Lung (tissue), 12 donors: Measurements from ENCODE around the gene DHFR. TPM values are rescaled to one million over a fixed set of nuclear protein-coding genes. Genes with fewer than 3 reads are reported as not detected.

ENCODE experiments used
- ATAC-seq: fragments of 200-7000 bp; cut with Tn5 transposase; one replicate; pipeline ENCODE4 v1.9.1; 2020; ENCODE audit warnings: moderate number of reproducible peaks; ENCODE audit not compliant: insufficient read depth, low FRiP score
- DNase-seq, 3 donors: peaks; one replicate each; pipeline ENCODE4 v3.0.0-alpha.2; 2013 to 2017
- H3K27ac ChIP-seq, 2 donors: one replicate each; pipeline ENCODE4 v1.5.1; 2013; ENCODE audit warnings: mild to moderate bottlenecking in 2 of 2, moderate library complexity in 2 of 2, control low read depth in 1 of 2, inconsistent platforms in 1 of 2, low read depth in 1 of 2, low read length in 1 of 2
- H3K27me3 ChIP-seq, 3 donors: one replicate each; pipeline ENCODE4 v1.5.1; 2013; ENCODE audit warnings: low read length in 2 of 3; ENCODE audit not compliant: control insufficient read depth in 3 of 3, insufficient read depth in 3 of 3
- H3K36me3 ChIP-seq, 4 donors: one replicate each; pipeline ENCODE4 v1.5.1; 2013; ENCODE audit warnings: low read length in 4 of 4, mild to moderate bottlenecking in 1 of 4, moderate library complexity in 1 of 4; ENCODE audit not compliant: control insufficient read depth in 4 of 4, insufficient read depth in 4 of 4
- H3K4me1 ChIP-seq, 5 donors: one replicate each; pipeline ENCODE4 v1.5.1; 2013; ENCODE audit warnings: low read length in 5 of 5, mild to moderate bottlenecking in 2 of 5, moderate library complexity in 1 of 5; ENCODE audit not compliant: control insufficient read depth in 5 of 5, insufficient read depth in 5 of 5
- H3K4me3 ChIP-seq: one replicate; pipeline ENCODE4 v1.5.1; 2013; ENCODE audit warnings: mild to moderate bottlenecking, control low read depth, moderate library complexity
- H3K9ac ChIP-seq, 2 donors: one replicate each; pipeline ENCODE4 v1.5.1; 2013; ENCODE audit warnings: low read length in 2 of 2, control low read depth in 1 of 2; ENCODE audit not compliant: insufficient read depth in 1 of 2
- H3K9me3 ChIP-seq, 4 donors: one replicate each; pipeline ENCODE4 v1.5.1; 2013; ENCODE audit warnings: low read length in 3 of 4, mild to moderate bottlenecking in 1 of 4, moderate library complexity in 1 of 4; ENCODE audit not compliant: control insufficient read depth in 4 of 4, insufficient read depth in 3 of 4
- CTCF ChIP-seq: IDR thresholded peaks from 2 replicates; pipeline ENCODE4 v1.5.1; 2012; ENCODE audit warnings: mild to moderate bottlenecking; ENCODE audit errors: control extremely low read depth, extremely low read depth
- WGBS, 2 donors: extraction: QIAGEN DNeasy Blood & Tissue Kit; methylation state at CpG; one replicate each; pipeline ENCODE4 v1.1.7; 2013; 5-methylcytosine and 5-hydroxymethylcytosine counted together
- polyA plus RNA-seq, 2 donors: library from polyadenylated mRNA; stranded (reverse); fragments of 200-250 nt; gene quantifications; one replicate each; pipeline ENCODE4 v1.2.1, GENCODE V29; 2013
- total RNA-seq, 2 donors: library from RNA; depleted of rRNA in 1 of 2; stranded (reverse); fragments of >200 nt in 1 of 2; gene quantifications; one replicate each; pipeline ENCODE4 v1.2.1, GENCODE V29; 2014 to 2021
- donor health status: control.
- donor health status: control.
- donor health status: Bipolar disorder and iron deficiency.
- donor health status: healthy.
- donor health status: DM: yes; HTN: yes; CAD: no.

Gene DHFR
- total and polyA plus RNA-seq, 4 donors, result 8.1 to 16.0 (median 12.2) TPM

GRCh38 chr5:80609692-80610091, 45.1 kb downstream of the DHFR start:
- DNase-seq (no peak), ATAC-seq (no peak)
- H3K27me3 ChIP-seq, result no peaks in the 10 kb centered on the region
- H3K36me3 ChIP-seq, result no peaks in the 10 kb centered on the region
- WGBS, 2 donors, result 81 to 90% methylated on average over 1 of the region's 1 CpG
- H3K9ac ChIP-seq, result no peak overlapping the region
- H3K27ac ChIP-seq, result no peak overlapping the region
- peaks cover 0 to 5% (median under 1%) of the 10 kb centered on the region in 4 donors for H3K9me3 ChIP-seq
- no peak overlapping the region for H3K4me3 ChIP-seq
- no peak for TF ChIP-seq CTCF
- H3K4me1 ChIP-seq, result no peaks in the 10 kb centered on the region

GRCh38 chr5:80608731-80609130, 46.1 kb downstream of the DHFR start:
- ATAC-seq, result no peak
- Histone ChIP-seq H3K36me3 (no peaks in the 10 kb centered on the region), H3K9ac (no peak overlapping the region), H3K9me3 (peaks cover 0 to 5% (median under 1%) of the 10 kb centered on the region in 4 donors), H3K27ac (no peak overlapping the region), H3K4me3 (no peak overlapping the region), H3K4me1 (no peaks in the 10 kb centered on the region), H3K27me3 (no peaks in the 10 kb centered on the region)
- DNase-seq, result no peak
- WGBS, 2 donors, result 53 to 91% methylated on average over 1 of the region's 1 CpG
- no peak for TF ChIP-seq CTCF

- H3K27ac ChIP-seq, result no peak overlapping the region
- H3K27me3 ChIP-seq, result no peaks in the 10 kb centered on the region
- ATAC-seq, result no peak
- no peaks in the 10 kb centered on the region for H3K4me1 ChIP-seq
- peaks cover 0 to 5% (median under 1%) of the 10 kb centered on the region in 4 donors for H3K9me3 ChIP-seq
- H3K36me3 ChIP-seq, result no peaks in the 10 kb centered on the region
- no peak for TF ChIP-seq CTCF
- no peak overlapping the region for H3K4me3 ChIP-seq
- DNase-seq, result no peak
- no peak overlapping the region for H3K9ac ChIP-seq
These were observed 47.0 kb downstream of the DHFR start for GRCh38 chr5:80607832-80608231.

- Histone ChIP-seq H3K9ac (no peak overlapping the region), H3K36me3 (no peaks in the 10 kb centered on the region), H3K4me3 (no peak overlapping the region), H3K4me1 (no peaks in the 10 kb centered on the region), H3K9me3 (peaks cover 0 to 5% (median under 1%) of the 10 kb centered on the region in 4 donors), H3K27me3 (no peaks in the 10 kb centered on the region), H3K27ac (no peak overlapping the region)
- TF ChIP-seq CTCF, result no peak
- ATAC-seq (no peak), DNase-seq (no peak)
These were observed 47.4 kb downstream of the DHFR start for GRCh38 chr5:80607343-80607742.
